Choroid plexus epithelial cell (primary cell): ENCODE measurements around the gene LYPD6.

ENCODE experiments used
- DNase-seq: peaks from one replicate; pipeline ENCODE4 v3.0.0-alpha.2; 2010; ENCODE audit warnings: low read depth
- H3K4me3 ChIP-seq: 2 replicates; pipeline ENCODE4 v1.5.1; 2011; ENCODE audit warnings: low read depth, mild to moderate bottlenecking, control low read depth, low read length, moderate library complexity
- TF ChIP-seq, protein P1 (sequence below): conservative IDR thresholded peaks from 2 replicates; pipeline ENCODE4 v1.5.1; 2011; ENCODE audit warnings: low read depth, mild to moderate bottlenecking, control low read depth, inconsistent platforms, low read length, moderate library complexity

Gene LYPD6

DNA sequence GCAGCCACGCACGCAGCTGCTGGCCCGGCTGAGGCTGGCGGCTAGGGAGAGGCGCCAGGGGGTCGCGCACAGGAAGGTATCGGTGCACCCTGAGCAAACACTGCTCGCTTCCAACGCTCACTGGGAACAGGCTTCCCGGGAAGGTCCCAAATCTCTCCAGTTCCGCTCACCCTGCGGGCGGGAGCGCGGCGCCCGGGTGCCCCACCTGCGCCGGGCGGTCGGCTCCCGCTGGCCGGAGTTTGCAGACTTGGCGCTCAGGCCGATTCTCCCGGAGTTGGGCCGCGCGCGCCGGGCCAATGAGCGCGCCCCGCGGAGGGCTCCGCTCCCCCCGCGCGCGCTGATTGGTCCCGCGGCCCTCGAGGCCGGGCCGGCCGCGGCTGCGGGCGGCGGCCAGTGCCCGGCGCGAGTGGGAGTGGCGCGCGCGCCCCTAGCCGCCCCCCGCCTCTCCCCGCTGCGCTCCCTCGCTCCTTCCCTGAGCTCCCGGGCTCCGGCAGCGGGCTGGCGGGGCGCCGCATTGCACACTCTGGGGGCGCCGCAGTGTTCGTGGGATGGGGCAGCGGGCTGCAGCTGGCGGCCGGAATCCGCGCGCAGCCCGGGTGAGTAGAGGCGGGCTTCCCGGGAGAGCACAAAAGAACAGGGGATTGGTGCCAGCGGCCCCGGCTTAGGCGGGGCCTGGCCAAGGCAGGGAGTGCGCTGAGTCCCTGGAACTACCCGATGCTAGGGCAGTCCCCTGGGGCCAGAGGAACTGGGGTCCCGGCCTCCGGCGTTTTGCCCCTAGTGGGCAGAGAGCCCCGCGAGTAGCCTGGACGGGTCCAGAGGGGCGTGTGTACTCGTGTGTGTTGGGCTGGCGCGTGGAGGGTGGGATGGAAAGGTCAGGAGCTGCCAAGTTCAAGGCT is at the start of gene LYPD6:
LYPD6 (plus strand) TSS at position 461 of the 896 bp plus-strand sequence. CDS start 107,122 bp downstream, outside the sequence.
- peak; percentile 36 for DNase-seq
- peak within 1 kb of the TSS; percentile 49 for H3K4me3 ChIP-seq
- TF ChIP-seq, protein P1, sequence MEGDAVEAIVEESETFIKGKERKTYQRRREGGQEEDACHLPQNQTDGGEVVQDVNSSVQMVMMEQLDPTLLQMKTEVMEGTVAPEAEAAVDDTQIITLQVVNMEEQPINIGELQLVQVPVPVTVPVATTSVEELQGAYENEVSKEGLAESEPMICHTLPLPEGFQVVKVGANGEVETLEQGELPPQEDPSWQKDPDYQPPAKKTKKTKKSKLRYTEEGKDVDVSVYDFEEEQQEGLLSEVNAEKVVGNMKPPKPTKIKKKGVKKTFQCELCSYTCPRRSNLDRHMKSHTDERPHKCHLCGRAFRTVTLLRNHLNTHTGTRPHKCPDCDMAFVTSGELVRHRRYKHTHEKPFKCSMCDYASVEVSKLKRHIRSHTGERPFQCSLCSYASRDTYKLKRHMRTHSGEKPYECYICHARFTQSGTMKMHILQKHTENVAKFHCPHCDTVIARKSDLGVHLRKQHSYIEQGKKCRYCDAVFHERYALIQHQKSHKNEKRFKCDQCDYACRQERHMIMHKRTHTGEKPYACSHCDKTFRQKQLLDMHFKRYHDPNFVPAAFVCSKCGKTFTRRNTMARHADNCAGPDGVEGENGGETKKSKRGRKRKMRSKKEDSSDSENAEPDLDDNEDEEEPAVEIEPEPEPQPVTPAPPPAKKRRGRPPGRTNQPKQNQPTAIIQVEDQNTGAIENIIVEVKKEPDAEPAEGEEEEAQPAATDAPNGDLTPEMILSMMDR: no peak

DNA sequence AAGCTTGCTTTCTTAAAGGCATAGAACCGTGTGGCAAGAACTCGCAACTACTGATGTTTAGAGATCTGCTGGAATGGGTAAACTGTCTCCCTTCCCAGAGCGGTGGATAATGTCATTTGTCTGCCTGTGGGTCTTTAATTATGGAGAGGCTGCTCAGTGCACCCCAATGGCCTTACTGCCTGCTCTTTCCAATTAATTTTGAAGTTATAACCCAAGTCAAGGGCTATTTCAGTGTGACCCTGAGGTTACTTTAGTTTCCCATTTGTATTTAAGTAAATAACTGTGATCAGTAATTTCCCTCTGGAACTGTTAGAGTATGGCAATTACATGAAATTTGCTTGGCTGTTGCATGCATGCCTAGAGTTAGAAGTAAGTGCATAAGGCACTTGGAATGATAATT is 48.9 kb upstream of the LYPD6 start:
- TF ChIP-seq, protein P1: no peak
- no peak overlapping the region for H3K4me3 ChIP-seq
- DNase-seq: no peak

DNA sequence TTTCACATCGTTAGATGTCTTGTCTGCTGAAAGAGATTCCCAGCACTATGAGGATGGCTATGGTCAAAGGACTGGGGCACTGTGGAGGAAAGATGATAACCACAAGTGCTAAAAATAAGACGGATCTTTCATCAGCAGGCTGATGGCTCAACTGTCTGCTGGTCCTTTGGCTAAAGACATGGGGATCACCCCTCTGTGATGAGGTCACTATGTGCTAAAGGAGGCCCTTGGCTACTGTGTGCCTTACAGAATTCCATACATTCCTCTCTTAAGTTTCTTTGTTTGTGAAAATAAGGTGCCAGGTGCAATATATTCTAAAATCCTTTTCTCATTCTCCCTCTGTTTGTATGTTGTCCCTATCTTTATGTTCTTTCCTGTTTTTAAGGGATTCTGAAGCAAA is 39.7 kb upstream of the LYPD6 start:
- TF ChIP-seq, protein P1: no peak
- no peak overlapping the region for H3K4me3 ChIP-seq
- DNase-seq: no peak

- DNase-seq: no peak
- H3K4me3 ChIP-seq: no peak overlapping the region
- TF ChIP-seq, protein P1: no peak
Measured at GRCh38 chr2:149291881-149292280, 38.5 kb upstream of the LYPD6 start.

DNA sequence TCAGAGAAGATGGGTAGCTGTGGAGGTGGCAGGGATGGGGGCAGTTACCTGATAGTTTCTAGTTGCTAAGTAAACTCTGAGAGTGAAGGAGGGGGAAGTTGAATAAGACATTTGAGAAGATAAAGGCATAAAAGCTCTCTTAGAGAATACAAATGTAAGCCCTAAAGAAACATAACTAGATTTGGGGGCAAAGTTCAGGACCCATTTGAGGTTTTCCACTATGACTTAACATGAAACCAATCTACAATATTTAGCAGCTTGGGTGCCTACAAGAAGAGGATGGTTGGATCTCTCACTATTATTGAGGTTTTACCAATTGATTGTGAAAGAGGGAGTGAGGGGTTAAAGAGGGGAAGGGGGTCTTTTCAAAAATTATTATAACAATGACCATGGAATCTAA is 34.4 kb upstream of the LYPD6 start:
- TF ChIP-seq, protein P1: no peak
- H3K4me3 ChIP-seq: no peak overlapping the region
- DNase-seq: no peak

GRCh38 chr2:149307014-149307413 is 23.4 kb upstream of the LYPD6 start:
- TF ChIP-seq, protein P1: no peak
- H3K4me3 ChIP-seq: no peak overlapping the region
- DNase-seq: no peak

DNA sequence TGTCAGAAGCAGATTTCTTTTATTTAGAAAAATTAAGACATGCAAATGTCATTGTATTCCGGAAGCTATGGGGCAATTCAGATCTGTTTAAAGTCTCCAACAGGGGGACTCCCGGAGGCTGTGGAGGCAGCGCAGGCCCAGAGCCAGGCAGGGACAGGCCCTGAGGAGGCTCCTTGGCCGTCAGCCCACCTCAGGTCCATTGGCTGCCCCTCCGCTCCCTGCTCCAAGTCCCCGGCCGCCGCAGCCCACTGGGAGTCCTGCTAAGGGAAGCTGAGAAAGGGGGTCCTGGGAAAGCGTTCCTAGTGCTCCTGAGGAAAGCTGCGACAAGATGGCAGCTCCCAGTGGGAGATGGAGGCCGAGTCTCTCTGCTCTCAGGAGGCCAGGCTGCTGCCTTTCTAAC is 20.0 kb upstream of the LYPD6 start:
- no peak overlapping the region for H3K4me3 ChIP-seq
- TF ChIP-seq, protein P1: no peak
- DNase-seq: no peak
